Measurements from ENCODE around the gene PCDHAC1. TPM values are rescaled to one million over a fixed set of nuclear protein-coding genes. Genes with fewer than 3 reads are reported as not detected.

PCDHAC1 gene
- polyA plus RNA-seq, 1 of the 3 experiments (the other 2 are of a cell fraction), result 0.08 TPM

- no peak overlapping the region for H3K27ac ChIP-seq (ENCODE audit: low read depth in 2 of 2, low read length in 1 of 2)
- no peaks in the 10 kb centered on the region for H3K27me3 ChIP-seq (ENCODE audit: insufficient read depth)
- POLR2A ChIA-PET, result no interaction called here
- H3K4me3 ChIP-seq (ENCODE audit: low read depth in 2 of 2, low read length in 1 of 2), result no peak overlapping the region
- no peaks in the 10 kb centered on the region for H3K9me2 ChIP-seq
- CTCF ChIA-PET, result interaction anchor here (0.6 to 4.1 kb wide), 4 partner anchors 10 to 329 kb away, joined by 3 to 19 read pairs (median 8); partner anchors contain the start of genes PCDHA12, PCDHA8, PCDHAC1 and PCDHB15
- H3K79me2 ChIP-seq (ENCODE audit: insufficient read depth), result no peaks in the 10 kb centered on the region
- TF ChIP-seq, protein P1, sequence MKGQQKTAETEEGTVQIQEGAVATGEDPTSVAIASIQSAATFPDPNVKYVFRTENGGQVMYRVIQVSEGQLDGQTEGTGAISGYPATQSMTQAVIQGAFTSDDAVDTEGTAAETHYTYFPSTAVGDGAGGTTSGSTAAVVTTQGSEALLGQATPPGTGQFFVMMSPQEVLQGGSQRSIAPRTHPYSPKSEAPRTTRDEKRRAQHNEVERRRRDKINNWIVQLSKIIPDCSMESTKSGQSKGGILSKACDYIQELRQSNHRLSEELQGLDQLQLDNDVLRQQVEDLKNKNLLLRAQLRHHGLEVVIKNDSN (IDR thresholded peaks at IDR 0.05; ENCODE audit: borderline replicate concordance, low read depth), result no peak
- TF ChIP-seq TEAD4 (IDR thresholded peaks at IDR 0.05; ENCODE audit: borderline replicate concordance, insufficient read depth) (no peak), SMC3 (IDR thresholded peaks at IDR 0.05; ENCODE audit: low read depth, low read length) (no peak), ZBTB33 (IDR thresholded peaks at IDR 0.05; ENCODE audit: borderline replicate concordance, low read depth) (no peak), FOXM1 (IDR thresholded peaks at IDR 0.05; ENCODE audit: low read depth) (no peak), GATA2 (CRISPR knock-in tag; IDR thresholded peaks at IDR 0.05) (no peak), RAD21 (IDR thresholded peaks at IDR 0.05; ENCODE audit: low read length) (no peak), POLR2AphosphoS5 (IDR thresholded peaks at IDR 0.05; ENCODE audit: low read depth, low read length) (no peak), JUND (IDR thresholded peaks at IDR 0.05) (no peak)
- no peaks in the 10 kb centered on the region for H3K4me1 ChIP-seq (ENCODE audit: control insufficient read depth in 1 of 2, insufficient read depth in 2 of 2, low read depth in 1 of 2, low read length in 1 of 2)
- no peak for DNase-seq
- no peaks in the 10 kb centered on the region for H3K36me3 ChIP-seq (replicated peaks in 1 of 2; ENCODE audit: control insufficient read depth in 1 of 2, insufficient read depth in 2 of 2, low read length in 1 of 2)
- H3K9ac ChIP-seq, result no peak overlapping the region
- H3K9me3 ChIP-seq, result no peaks in the 10 kb centered on the region
- H4K20me1 ChIP-seq (ENCODE audit: insufficient read depth), result no peaks in the 10 kb centered on the region
- H3K4me2 ChIP-seq, result no peak overlapping the region
- no peaks in the 10 kb centered on the region for H3F3A ChIP-seq (replicated peaks; ENCODE audit: insufficient read depth)
- H2AFZ ChIP-seq (ENCODE audit: low read depth), result no peak overlapping the region
- 50% methylated on average over 1 of the region's 1 CpG for WGBS (ENCODE audit: low lambda C conversion rate)
Observed at GRCh38 chr5:140916325-140916724, 9.8 kb upstream of the PCDHAC1 start.

GRCh38 chr5:140923601-140924000, 2.5 kb upstream of the PCDHAC1 start:
- Histone ChIP-seq H4K20me1 (ENCODE audit: insufficient read depth) (no peaks in the 10 kb centered on the region), H3K9me3 (no peaks in the 10 kb centered on the region), H3K27me3 (ENCODE audit: insufficient read depth) (no peaks in the 10 kb centered on the region), H3K4me3 (ENCODE audit: low read depth in 2 of 2, low read length in 1 of 2) (no peak overlapping the region), H3K4me1 (ENCODE audit: control insufficient read depth in 1 of 2, insufficient read depth in 2 of 2, low read depth in 1 of 2, low read length in 1 of 2) (peaks cover 0 to 7% of the 10 kb centered on the region in 2 experiments; a peak in 1 of 4 replicates), H2AFZ (ENCODE audit: low read depth) (no peak overlapping the region), H3K79me2 (ENCODE audit: insufficient read depth) (no peaks in the 10 kb centered on the region), H3K4me2 (no peak overlapping the region), H3K27ac (ENCODE audit: low read depth in 2 of 2, low read length in 1 of 2) (no peak overlapping the region), H3K36me3 (replicated peaks in 1 of 2; ENCODE audit: control insufficient read depth in 1 of 2, insufficient read depth in 2 of 2, low read length in 1 of 2) (no peaks in the 10 kb centered on the region), H3K9ac (no peak overlapping the region), H3F3A (replicated peaks; ENCODE audit: insufficient read depth) (no peaks in the 10 kb centered on the region), H3K9me2 (no peaks in the 10 kb centered on the region)
- WGBS (ENCODE audit: low lambda C conversion rate), result 46% methylated on average over 4 of the region's 4 CpGs
- CTCF ChIA-PET, result interaction anchor here (1.5 to 5.0 kb wide), 4 partner anchors 48 to 117 kb away, joined by 5 to 40 read pairs (median 12); partner anchors contain the start of genes PCDHA12 and PCDHA8
- no peak for DNase-seq
- POLR2A ChIA-PET, result no interaction called here
- TF ChIP-seq RCOR1 (IDR thresholded peaks at IDR 0.05; ENCODE audit: low read length) (no peak), CHD2 (IDR thresholded peaks at IDR 0.05; ENCODE audit: low read length, partially characterized antibody) (no peak), IRF3 (IDR thresholded peaks at IDR 0.05; ENCODE audit: low read depth, low read length) (no peak), GATA2 (CRISPR knock-in tag; IDR thresholded peaks at IDR 0.05) (no peak), ZBTB33 (IDR thresholded peaks at IDR 0.05; ENCODE audit: borderline replicate concordance, low read depth) (no peak), NRF1 (IDR thresholded peaks at IDR 0.05; ENCODE audit: low read depth, low read length) (no peak), RXRA (IDR thresholded peaks at IDR 0.05; ENCODE audit: borderline replicate concordance, low read depth) (no peak), MXI1 (IDR thresholded peaks at IDR 0.05; ENCODE audit: low read depth, low read length) (no peak), JUND (IDR thresholded peaks at IDR 0.05) (no peak), ELF1 (IDR thresholded peaks at IDR 0.05) (no peak), RAD21 (IDR thresholded peaks at IDR 0.05; ENCODE audit: low read length) (no peak)
- TF ChIP-seq, protein P2, sequence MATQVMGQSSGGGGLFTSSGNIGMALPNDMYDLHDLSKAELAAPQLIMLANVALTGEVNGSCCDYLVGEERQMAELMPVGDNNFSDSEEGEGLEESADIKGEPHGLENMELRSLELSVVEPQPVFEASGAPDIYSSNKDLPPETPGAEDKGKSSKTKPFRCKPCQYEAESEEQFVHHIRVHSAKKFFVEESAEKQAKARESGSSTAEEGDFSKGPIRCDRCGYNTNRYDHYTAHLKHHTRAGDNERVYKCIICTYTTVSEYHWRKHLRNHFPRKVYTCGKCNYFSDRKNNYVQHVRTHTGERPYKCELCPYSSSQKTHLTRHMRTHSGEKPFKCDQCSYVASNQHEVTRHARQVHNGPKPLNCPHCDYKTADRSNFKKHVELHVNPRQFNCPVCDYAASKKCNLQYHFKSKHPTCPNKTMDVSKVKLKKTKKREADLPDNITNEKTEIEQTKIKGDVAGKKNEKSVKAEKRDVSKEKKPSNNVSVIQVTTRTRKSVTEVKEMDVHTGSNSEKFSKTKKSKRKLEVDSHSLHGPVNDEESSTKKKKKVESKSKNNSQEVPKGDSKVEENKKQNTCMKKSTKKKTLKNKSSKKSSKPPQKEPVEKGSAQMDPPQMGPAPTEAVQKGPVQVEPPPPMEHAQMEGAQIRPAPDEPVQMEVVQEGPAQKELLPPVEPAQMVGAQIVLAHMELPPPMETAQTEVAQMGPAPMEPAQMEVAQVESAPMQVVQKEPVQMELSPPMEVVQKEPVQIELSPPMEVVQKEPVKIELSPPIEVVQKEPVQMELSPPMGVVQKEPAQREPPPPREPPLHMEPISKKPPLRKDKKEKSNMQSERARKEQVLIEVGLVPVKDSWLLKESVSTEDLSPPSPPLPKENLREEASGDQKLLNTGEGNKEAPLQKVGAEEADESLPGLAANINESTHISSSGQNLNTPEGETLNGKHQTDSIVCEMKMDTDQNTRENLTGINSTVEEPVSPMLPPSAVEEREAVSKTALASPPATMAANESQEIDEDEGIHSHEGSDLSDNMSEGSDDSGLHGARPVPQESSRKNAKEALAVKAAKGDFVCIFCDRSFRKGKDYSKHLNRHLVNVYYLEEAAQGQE (IDR thresholded peaks at IDR 0.05; ENCODE audit: low read depth, low read length), result no peak
